A673 (cell line): ENCODE measurements around the gene PDE4B. TPM values are rescaled to one million over a fixed set of nuclear protein-coding genes. Genes with fewer than 3 reads are reported as not detected.
A peak's percentile ranks its signal among the peaks of the same experiment; 100 is the strongest.

Experiments
- BruUV-seq: library from RNA; stranded (reverse); fragments of 400-500 nt; replicated peaks from 2 replicates; lab custom pipeline; 2021; lab: Mats Ljungman, UMichigan
- CTCF ChIA-PET: fragments of 300-600 bp; sonication (Branson Sonifier 250); formaldehyde crosslinking; loops from one replicate; lab custom pipeline; 2022; ENCODE audit warnings: antibody characterized with exemption; lab: Charles Lee
- POLR2A ChIA-PET: fragments of 300-600 bp; sonication (Branson Sonifier 250); formaldehyde crosslinking; loops from one replicate; lab custom pipeline; 2022; ENCODE audit warnings: antibody characterized with exemption; ENCODE audit not compliant: low non-redundant PET; lab: Charles Lee
- DNase-seq: peaks from one replicate; pipeline ENCODE4 v3.0.0-alpha.2; 2015; ENCODE audit warnings: low spot score
- H3K27ac ChIP-seq: fragments of 200-600 bp; sonication (generic); 2 replicates; pipeline ENCODE4 v1.5.1; 2016; ENCODE audit warnings: mixed run types, low read depth, mild to moderate bottlenecking, mixed read lengths, antibody characterized with exemption, low read length; ENCODE audit not compliant: poor library complexity, severe bottlenecking
- H3K27me3 ChIP-seq: fragments of 200-600 bp; sonication (generic); replicated peaks from 2 replicates; pipeline ENCODE4 v1.6.1; 2017; ENCODE audit warnings: mixed run types, low read depth, mild to moderate bottlenecking, mixed read lengths, antibody characterized with exemption, low read length; ENCODE audit not compliant: insufficient read depth, poor library complexity
- H3K36me3 ChIP-seq: fragments of 200-600 bp; sonication (generic); 2 replicates; pipeline ENCODE4 v1.6.1; 2016; ENCODE audit warnings: mixed run types, mild to moderate bottlenecking, mixed read lengths, antibody characterized with exemption, low read length; ENCODE audit not compliant: insufficient read depth, poor library complexity, severe bottlenecking
- H3K4me1 ChIP-seq: fragments of 200-600 bp; sonication (generic); 2 replicates; pipeline ENCODE4 v1.6.1; 2017; ENCODE audit warnings: mixed run types, mild to moderate bottlenecking, mixed read lengths, antibody characterized with exemption, low read length; ENCODE audit not compliant: insufficient read depth, poor library complexity, severe bottlenecking
- H3K4me3 ChIP-seq: fragments of 200-600 bp; sonication (generic); 2 replicates; pipeline ENCODE4 v1.5.1; 2016; ENCODE audit warnings: low read depth, mixed run types, mild to moderate bottlenecking, mixed read lengths, low read length; ENCODE audit not compliant: poor library complexity, severe bottlenecking
- H3K9me3 ChIP-seq: fragments of 200-600 bp; sonication (generic); 2 replicates; pipeline ENCODE4 v1.6.1; 2016; ENCODE audit warnings: mixed run types, low read depth, mild to moderate bottlenecking, mixed read lengths, antibody characterized with exemption, low read length; ENCODE audit not compliant: poor library complexity, severe bottlenecking
- CTCF ChIP-seq: fragments of 300-800, 200-600 bp; sonication (generic); conservative IDR thresholded peaks from 2 replicates; pipeline ENCODE4 v1.5.1; 2017; ENCODE audit warnings: low read depth, mild to moderate bottlenecking, antibody characterized with exemption, low read length, moderate library complexity, mixed read lengths
- EZH2 ChIP-seq: fragments of 200-600 bp; sonication (generic); IDR thresholded peaks from 2 replicates; pipeline ENCODE4 v1.6.1; 2017; ENCODE audit warnings: borderline replicate concordance, low read depth, mild to moderate bottlenecking, mixed read lengths, antibody characterized with exemption, low read length; ENCODE audit not compliant: poor library complexity, severe bottlenecking
- intact Hi-C: fragments of 100-400 bp; cut with micrococcal nuclease; formaldehyde crosslinking; loops from one replicate; pipeline ENCODE4 v1.10.0; 2022; ENCODE audit not compliant: unreplicated experiment
- total RNA-seq: library from RNA; stranded (reverse); gene quantifications from 2 replicates; pipeline ENCODE4 v1.2.3, GENCODE V29; 2021

Gene PDE4B
- total RNA-seq, 1 experiment from 2014 or later, result 20.0 TPM

GRCh38 chr1:66341446-66342089, 548.9 kb downstream of the PDE4B start:
- CTCF ChIA-PET, result no interaction called here
- POLR2A ChIA-PET, result no interaction called here
- TF ChIP-seq CTCF, result no peak
- TF ChIP-seq EZH2, result no peak
- intact Hi-C loops, result no loop called here
- H3K36me3 ChIP-seq, result no peaks in the 10 kb centered on the region
- peak overlapping the region; percentile 55 for H3K27ac ChIP-seq
- no peak for DNase-seq
- no peaks in the 10 kb centered on the region for H3K9me3 ChIP-seq
- no peaks in the 10 kb centered on the region for H3K27me3 ChIP-seq
- BruUV-seq, result no TSS peak
- H3K4me1 ChIP-seq, result peaks cover 50% of the 10 kb centered on the region
- H3K4me3 ChIP-seq, result no peak overlapping the region

- Histone ChIP-seq H3K4me1 (peaks cover 54% of the 10 kb centered on the region), H3K27ac (peak overlapping the region; percentile 27), H3K9me3 (no peaks in the 10 kb centered on the region), H3K27me3 (no peaks in the 10 kb centered on the region), H3K36me3 (no peaks in the 10 kb centered on the region), H3K4me3 (no peak overlapping the region)
- CTCF ChIA-PET, result no interaction called here
- POLR2A ChIA-PET, result interaction anchor here (0.7 kb wide), 1 partner anchor 49 kb away, joined by 7 read pairs; no protein-coding TSS in a partner anchor
- no peak for DNase-seq
- BruUV-seq, result no TSS peak
- TF ChIP-seq CTCF (no peak), EZH2 (no peak)
- intact Hi-C loops, result no loop called here
Observed at GRCh38 chr1:66342707-66343106, 550.0 kb downstream of the PDE4B start.

- POLR2A ChIA-PET, result no interaction called here
- intact Hi-C loops, result no loop called here
- H3K36me3 ChIP-seq, result no peaks in the 10 kb centered on the region
- H3K4me3 ChIP-seq, result no peak overlapping the region
- no TSS peak for BruUV-seq
- TF ChIP-seq CTCF, result peak; percentile 21; the same call in 1 of the 2 replicates
- TF ChIP-seq EZH2, result no peak
- no peak for DNase-seq
- no peaks in the 10 kb centered on the region for H3K9me3 ChIP-seq
- H3K27ac ChIP-seq, result peak overlapping the region; percentile 27
- H3K27me3 ChIP-seq, result no peaks in the 10 kb centered on the region
- CTCF ChIA-PET, result no interaction called here
- H3K4me1 ChIP-seq, result peaks cover 64% of the 10 kb centered on the region
Observed at GRCh38 chr1:66343569-66344325, 551.1 kb downstream of the PDE4B start.
